GM21529 (cell line): ENCODE results near the gene FAM241A.
"Not testable (repeated sequence)": the region's sequence is repeated elsewhere in the genome, so short reads cannot be mapped to it uniquely, and the experiment has no call there.

Experiments
- ATAC-seq: cut with Tn5 transposase; IDR thresholded peaks from one replicate; pipeline ENCODE4 v1.9.1; 2021; ENCODE audit not compliant: unreplicated experiment

The FAM241A gene

GRCh38 chr4:112172180-112172579 lies 26.9 kb downstream of the FAM241A start:
- peak; percentile 72 for ATAC-seq

GRCh38 chr4:112173593-112174558 lies 28.6 kb downstream of the FAM241A start:
- ATAC-seq: no peak

- ATAC-seq: no peak
Measured at GRCh38 chr4:112175840-112176239, 30.6 kb downstream of the FAM241A start.

GRCh38 chr4:112176596-112176995 lies 31.3 kb downstream of the FAM241A start:
- no peak for ATAC-seq

GRCh38 chr4:112178741-112179140 lies 33.5 kb downstream of the FAM241A start:
- not testable (repeated sequence) for ATAC-seq

GRCh38 chr4:112181358-112182000 lies 36.2 kb downstream of the FAM241A start:
- ATAC-seq: no peak

GRCh38 chr4:112182604-112183003 lies 37.4 kb downstream of the FAM241A start:
- no peak for ATAC-seq

- ATAC-seq: no peak
Measured at GRCh38 chr4:112183252-112183651, 38.0 kb downstream of the FAM241A start.

- no peak for ATAC-seq
Measured at GRCh38 chr4:112184438-112184837, 39.2 kb downstream of the FAM241A start.

- peak; percentile 73 for ATAC-seq
Measured at GRCh38 chr4:112185334-112185733, 40.1 kb downstream of the FAM241A start.

GRCh38 chr4:112185740-112186670 lies 40.8 kb downstream of the FAM241A start:
- no peak for ATAC-seq

GRCh38 chr4:112189754-112190153 lies 44.5 kb downstream of the FAM241A start:
- ATAC-seq: no peak

- no peak for ATAC-seq
Measured at GRCh38 chr4:112190684-112191083, 45.4 kb downstream of the FAM241A start.

GRCh38 chr4:112196461-112196860 lies 51.2 kb downstream of the FAM241A start:
- no peak for ATAC-seq

GRCh38 chr4:112199041-112199440 lies 53.8 kb downstream of the FAM241A start:
- ATAC-seq: peak; percentile 6

GRCh38 chr4:112201915-112202505 lies 56.8 kb downstream of the FAM241A start:
- peak; percentile 44 for ATAC-seq

- no peak for ATAC-seq
Measured at GRCh38 chr4:112203593-112203992, 58.3 kb downstream of the FAM241A start.

GRCh38 chr4:112206431-112206830 lies 61.2 kb downstream of the FAM241A start:
- peak; percentile 51 for ATAC-seq

- not testable (repeated sequence) for ATAC-seq
Measured at GRCh38 chr4:112208137-112209095, 63.2 kb downstream of the FAM241A start.
